ENCODE measurements around the gene SDC4. TPM values are rescaled to one million over a fixed set of nuclear protein-coding genes. Genes with fewer than 3 reads are reported as not detected.

The SDC4 gene
- total RNA-seq, 1 donor from 2014 or later: 7.4 TPM

GRCh38 chr20:45344168-45344860 is 3.9 kb downstream of the SDC4 start:
- no peaks in the 10 kb centered on the region for H3K27me3 Mint-ChIP-seq (ENCODE audit: unreplicated experiment)
- no peak overlapping the region for H3K4me3 Mint-ChIP-seq (ENCODE audit: unreplicated experiment)

GRCh38 chr20:45343532-45344167 is 4.6 kb downstream of the SDC4 start:
- H3K27ac Mint-ChIP-seq (ENCODE audit: unreplicated experiment): no peak overlapping the region
- no peaks in the 10 kb centered on the region for H3K27me3 Mint-ChIP-seq (ENCODE audit: unreplicated experiment)
- H3K9me3 Mint-ChIP-seq (ENCODE audit: unreplicated experiment): no peaks in the 10 kb centered on the region
- no peak overlapping the region for H3K4me3 Mint-ChIP-seq (ENCODE audit: unreplicated experiment)
- H3K36me3 Mint-ChIP-seq (ENCODE audit: low read depth, unreplicated experiment): no peaks in the 10 kb centered on the region
- no peak for TF ChIP-seq CTCF (IDR thresholded peaks at IDR 0.05; ENCODE audit: unreplicated experiment)
- DNase-seq (ENCODE audit: low spot score): no peak
- peaks cover 57% of the 10 kb centered on the region for H3K4me1 Mint-ChIP-seq (ENCODE audit: unreplicated experiment)

More at GRCh38 chr20:45344168-45344860, 3.9 kb downstream of the SDC4 start:
- Mint-ChIP-seq H3K36me3 (ENCODE audit: low read depth, unreplicated experiment) (no peaks in the 10 kb centered on the region), H3K9me3 (ENCODE audit: unreplicated experiment) (no peaks in the 10 kb centered on the region), H3K27ac (ENCODE audit: unreplicated experiment) (no peak overlapping the region), H3K4me1 (ENCODE audit: unreplicated experiment) (peaks cover 57% of the 10 kb centered on the region)
- DNase-seq (ENCODE audit: low spot score): no peak
- no peak for TF ChIP-seq CTCF (IDR thresholded peaks at IDR 0.05; ENCODE audit: unreplicated experiment)

- no peak overlapping the region for H3K27ac Mint-ChIP-seq (ENCODE audit: unreplicated experiment)
Observed at GRCh38 chr20:45342855-45343531, 5.2 kb downstream of the SDC4 start.

GRCh38 chr20:45341939-45342854 is 6.0 kb downstream of the SDC4 start:
- H3K27ac Mint-ChIP-seq (ENCODE audit: unreplicated experiment): no peak overlapping the region
- H3K27me3 Mint-ChIP-seq (ENCODE audit: unreplicated experiment): no peaks in the 10 kb centered on the region
- H3K4me3 Mint-ChIP-seq (ENCODE audit: unreplicated experiment): no peak overlapping the region
- H3K4me1 Mint-ChIP-seq (ENCODE audit: unreplicated experiment): peaks cover 55% of the 10 kb centered on the region
- no peak for TF ChIP-seq CTCF (IDR thresholded peaks at IDR 0.05; ENCODE audit: unreplicated experiment)
- peak; percentile 33 for DNase-seq (ENCODE audit: low spot score)
- no peaks in the 10 kb centered on the region for H3K9me3 Mint-ChIP-seq (ENCODE audit: unreplicated experiment)
- H3K36me3 Mint-ChIP-seq (ENCODE audit: low read depth, unreplicated experiment): no peaks in the 10 kb centered on the region

More at GRCh38 chr20:45342855-45343531, 5.2 kb downstream of the SDC4 start:
- DNase-seq (ENCODE audit: low spot score): no peak
- Mint-ChIP-seq H3K36me3 (ENCODE audit: low read depth, unreplicated experiment) (no peaks in the 10 kb centered on the region), H3K4me3 (ENCODE audit: unreplicated experiment) (no peak overlapping the region), H3K9me3 (ENCODE audit: unreplicated experiment) (no peaks in the 10 kb centered on the region), H3K4me1 (ENCODE audit: unreplicated experiment) (peaks cover 57% of the 10 kb centered on the region), H3K27me3 (ENCODE audit: unreplicated experiment) (no peaks in the 10 kb centered on the region)
- TF ChIP-seq CTCF (IDR thresholded peaks at IDR 0.05; ENCODE audit: unreplicated experiment): no peak

Measured in endothelial cell (in vitro differentiated cells).